HepG2 (cell line): Measurements from ENCODE around the gene CRAMP1. TPM values are rescaled to one million over a fixed set of nuclear protein-coding genes. Genes with fewer than 3 reads are reported as not detected.
A peak's percentile ranks its signal among the peaks of the same experiment; 100 is the strongest.

Source experiments
- BRD4 ChIP-seq: sonication (generic); formaldehyde crosslinking; IDR thresholded peaks from 2 replicates; pipeline ENCODE4 v1.4.0; 2020; ENCODE audit warnings: missing genetic modification reagents
- CC2D1A ChIP-seq: sonication (generic); formaldehyde crosslinking; IDR thresholded peaks from 2 replicates; pipeline ENCODE4 v1.8.1; 2023; ENCODE audit warnings: mild to moderate bottlenecking, missing genetic modification reagents
- KLF15 ChIP-seq: sonication (generic); formaldehyde crosslinking; IDR thresholded peaks from 2 replicates; pipeline ENCODE4 v1.8.1; 2023; ENCODE audit warnings: borderline replicate concordance, mild to moderate bottlenecking, inconsistent platforms, missing genetic modification reagents, mixed read lengths
- SRSF9 ChIP-seq: fragments of 200-400 bp; formaldehyde crosslinking; IDR thresholded peaks from 2 replicates; pipeline ENCODE4 v1.6.1; 2018; ENCODE audit warnings: borderline replicate concordance, mild to moderate bottlenecking, low read depth, low read length; ENCODE audit not compliant: insufficient read depth, poor library complexity, severe bottlenecking
- TGIF2 ChIP-seq: IDR thresholded peaks from 2 replicates; pipeline ENCODE4 v1.6.1; 2016; ENCODE audit warnings: control low read depth, missing compliant biosample characterization
- ZMYM3 ChIP-seq: sonication (generic); formaldehyde crosslinking; IDR thresholded peaks from 2 replicates; pipeline ENCODE4 v1.5.1; 2020; ENCODE audit warnings: mild to moderate bottlenecking, missing genetic modification reagents
- ZNF720 ChIP-seq: sonication (generic); formaldehyde crosslinking; IDR thresholded peaks from 2 replicates; pipeline ENCODE4 v1.4.0; 2020; ENCODE audit warnings: missing genetic modification reagents
- polyA plus RNA-seq, 8 experiments: library from polyadenylated mRNA; depleted of rRNA in 3 of 8; stranded (reverse) in 7 of 8; unstranded in 1 of 8; fragments of >200 nt; fragmentation: Illumina TruSeq in 4 of 8; extraction: Trizol in 4 of 8; gene quantifications; 2 replicates each; pipeline versions ENCODE4 v1.2.1 to v1.2.3, GENCODE V29; 2011 to 2016; ENCODE audit warnings: low read depth in 4 of 8, missing spikeins in 1 of 8, mixed read lengths in 1 of 8; ENCODE audit not compliant: insufficient read depth in 1 of 8
- total RNA-seq, 5 experiments: library from RNA; depleted of rRNA; stranded (reverse); fragments of >200 nt; fragmentation: Illumina TruSeq; extraction: Trizol; gene quantifications; 2 replicates each; pipeline ENCODE4 v1.2.3, GENCODE V29; 2016; ENCODE audit warnings: low read depth in 1 of 5
- TF ChIP-seq, protein P1 (sequence below): sonication (generic); formaldehyde crosslinking; IDR thresholded peaks from 2 replicates; pipeline ENCODE4 v1.5.1; 2020; ENCODE audit warnings: mild to moderate bottlenecking, moderate library complexity, missing genetic modification reagents
- TF ChIP-seq, protein P2 (sequence below): IDR thresholded peaks from 2 replicates; pipeline ENCODE4 v1.6.1; 2016; ENCODE audit warnings: low read depth
- TF ChIP-seq, protein P3 (sequence below): sonication (generic); formaldehyde crosslinking; IDR thresholded peaks from 2 replicates; pipeline ENCODE4 v1.4.0; 2020; ENCODE audit warnings: missing genetic modification reagents, mild to moderate bottlenecking, borderline replicate concordance
- TF ChIP-seq, protein P4 (sequence below): sonication (generic); formaldehyde crosslinking; conservative IDR thresholded peaks from 2 replicates; pipeline ENCODE4 v1.4.0; 2020; ENCODE audit warnings: mild to moderate bottlenecking, missing genetic modification reagents, moderate library complexity
- TF ChIP-seq, protein P5 (sequence below): sonication (generic); formaldehyde crosslinking; IDR thresholded peaks from 2 replicates; pipeline ENCODE4 v1.5.0; 2020; ENCODE audit warnings: missing genetic modification reagents

Gene CRAMP1
- total and polyA plus RNA-seq, 2 of the 13 experiments (the other 11 are each of a cell fraction or from before 2014, with no cell fraction given), result 6.8 to 9.7 TPM

DNA sequence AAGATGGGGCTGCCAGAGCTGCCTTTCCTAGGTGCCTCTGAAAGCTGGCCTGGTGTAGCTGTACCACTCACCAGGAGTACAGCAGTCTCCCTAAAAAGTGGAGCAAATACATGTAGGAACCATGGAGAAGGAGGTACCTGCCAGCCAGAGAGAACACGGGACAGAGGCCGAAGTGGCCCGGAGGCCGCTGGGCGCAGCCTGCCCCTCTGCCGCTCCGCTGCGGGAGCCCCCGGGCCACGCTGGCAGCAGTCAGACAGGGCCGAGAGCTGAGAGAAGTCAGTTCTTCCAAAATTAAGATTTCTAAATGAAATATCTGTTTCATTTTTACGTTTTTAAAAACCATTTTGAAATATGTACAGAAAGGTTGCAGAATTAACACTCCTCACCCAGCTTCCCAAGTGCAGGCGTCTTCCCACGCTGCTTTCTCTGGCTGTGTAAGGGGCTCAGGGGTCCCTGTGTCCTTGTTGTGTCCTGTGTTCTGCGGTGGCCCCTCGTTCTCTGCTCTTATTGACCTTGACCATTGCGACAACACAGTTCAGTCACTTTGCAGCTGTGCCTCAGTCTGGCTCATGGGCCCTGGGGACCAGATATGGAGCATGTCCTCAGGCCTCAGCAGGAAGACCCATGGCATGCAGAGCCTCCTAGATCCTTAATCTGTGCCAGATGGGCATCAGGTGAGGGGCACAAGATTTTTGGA, 98.8 kb downstream of the CRAMP1 start (continued):
- TF ChIP-seq, protein P1, sequence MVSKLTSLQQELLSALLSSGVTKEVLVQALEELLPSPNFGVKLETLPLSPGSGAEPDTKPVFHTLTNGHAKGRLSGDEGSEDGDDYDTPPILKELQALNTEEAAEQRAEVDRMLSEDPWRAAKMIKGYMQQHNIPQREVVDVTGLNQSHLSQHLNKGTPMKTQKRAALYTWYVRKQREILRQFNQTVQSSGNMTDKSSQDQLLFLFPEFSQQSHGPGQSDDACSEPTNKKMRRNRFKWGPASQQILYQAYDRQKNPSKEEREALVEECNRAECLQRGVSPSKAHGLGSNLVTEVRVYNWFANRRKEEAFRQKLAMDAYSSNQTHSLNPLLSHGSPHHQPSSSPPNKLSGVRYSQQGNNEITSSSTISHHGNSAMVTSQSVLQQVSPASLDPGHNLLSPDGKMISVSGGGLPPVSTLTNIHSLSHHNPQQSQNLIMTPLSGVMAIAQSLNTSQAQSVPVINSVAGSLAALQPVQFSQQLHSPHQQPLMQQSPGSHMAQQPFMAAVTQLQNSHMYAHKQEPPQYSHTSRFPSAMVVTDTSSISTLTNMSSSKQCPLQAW (CRISPR knock-in tag), result no peak
- TF ChIP-seq TGIF2 (CRISPR knock-in tag), result no peak
- TF ChIP-seq, protein P2, sequence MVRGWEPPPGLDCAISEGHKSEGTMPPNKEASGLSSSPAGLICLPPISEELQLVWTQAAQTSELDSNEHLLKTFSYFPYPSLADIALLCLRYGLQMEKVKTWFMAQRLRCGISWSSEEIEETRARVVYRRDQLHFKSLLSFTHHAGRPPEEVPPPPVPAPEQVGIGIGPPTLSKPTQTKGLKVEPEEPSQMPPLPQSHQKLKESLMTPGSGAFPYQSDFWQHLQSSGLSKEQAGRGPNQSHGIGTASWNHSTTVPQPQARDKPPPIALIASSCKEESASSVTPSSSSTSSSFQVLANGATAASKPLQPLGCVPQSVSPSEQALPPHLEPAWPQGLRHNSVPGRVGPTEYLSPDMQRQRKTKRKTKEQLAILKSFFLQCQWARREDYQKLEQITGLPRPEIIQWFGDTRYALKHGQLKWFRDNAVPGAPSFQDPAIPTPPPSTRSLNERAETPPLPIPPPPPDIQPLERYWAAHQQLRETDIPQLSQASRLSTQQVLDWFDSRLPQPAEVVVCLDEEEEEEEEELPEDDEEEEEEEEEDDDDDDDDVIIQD, result no peak
- TF ChIP-seq, protein P3, sequence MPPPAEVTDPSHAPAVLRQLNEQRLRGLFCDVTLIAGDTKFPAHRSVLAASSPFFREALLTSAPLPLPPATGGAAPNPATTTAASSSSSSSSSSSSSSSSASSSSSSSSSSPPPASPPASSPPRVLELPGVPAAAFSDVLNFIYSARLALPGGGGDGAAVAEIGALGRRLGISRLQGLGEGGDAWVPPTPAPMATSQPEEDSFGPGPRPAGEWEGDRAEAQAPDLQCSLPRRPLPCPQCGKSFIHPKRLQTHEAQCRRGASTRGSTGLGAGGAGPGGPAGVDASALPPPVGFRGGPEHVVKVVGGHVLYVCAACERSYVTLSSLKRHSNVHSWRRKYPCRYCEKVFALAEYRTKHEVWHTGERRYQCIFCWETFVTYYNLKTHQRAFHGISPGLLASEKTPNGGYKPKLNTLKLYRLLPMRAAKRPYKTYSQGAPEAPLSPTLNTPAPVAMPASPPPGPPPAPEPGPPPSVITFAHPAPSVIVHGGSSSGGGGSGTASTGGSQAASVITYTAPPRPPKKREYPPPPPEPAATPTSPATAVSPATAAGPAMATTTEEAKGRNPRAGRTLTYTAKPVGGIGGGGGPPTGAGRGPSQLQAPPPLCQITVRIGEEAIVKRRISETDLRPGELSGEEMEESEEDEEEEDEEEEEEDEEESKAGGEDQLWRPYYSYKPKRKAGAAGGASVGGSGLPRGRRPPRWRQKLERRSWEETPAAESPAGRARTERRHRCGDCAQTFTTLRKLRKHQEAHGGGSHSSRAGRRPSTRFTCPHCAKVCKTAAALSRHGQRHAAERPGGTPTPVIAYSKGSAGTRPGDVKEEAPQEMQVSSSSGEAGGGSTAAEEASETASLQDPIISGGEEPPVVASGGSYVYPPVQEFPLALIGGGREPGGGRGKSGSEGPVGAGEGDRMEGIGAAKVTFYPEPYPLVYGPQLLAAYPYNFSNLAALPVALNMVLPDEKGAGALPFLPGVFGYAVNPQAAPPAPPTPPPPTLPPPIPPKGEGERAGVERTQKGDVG (CRISPR knock-in tag), result 0 out of 2 replicates have a peak, but pooled peaks have one; percentile 30
- TF ChIP-seq BRD4 (CRISPR knock-in tag), result no peak
- no peak for TF ChIP-seq CC2D1A
- TF ChIP-seq SRSF9, result no peak
- no peak for TF ChIP-seq ZNF720 (CRISPR knock-in tag)
- TF ChIP-seq, protein P4, sequence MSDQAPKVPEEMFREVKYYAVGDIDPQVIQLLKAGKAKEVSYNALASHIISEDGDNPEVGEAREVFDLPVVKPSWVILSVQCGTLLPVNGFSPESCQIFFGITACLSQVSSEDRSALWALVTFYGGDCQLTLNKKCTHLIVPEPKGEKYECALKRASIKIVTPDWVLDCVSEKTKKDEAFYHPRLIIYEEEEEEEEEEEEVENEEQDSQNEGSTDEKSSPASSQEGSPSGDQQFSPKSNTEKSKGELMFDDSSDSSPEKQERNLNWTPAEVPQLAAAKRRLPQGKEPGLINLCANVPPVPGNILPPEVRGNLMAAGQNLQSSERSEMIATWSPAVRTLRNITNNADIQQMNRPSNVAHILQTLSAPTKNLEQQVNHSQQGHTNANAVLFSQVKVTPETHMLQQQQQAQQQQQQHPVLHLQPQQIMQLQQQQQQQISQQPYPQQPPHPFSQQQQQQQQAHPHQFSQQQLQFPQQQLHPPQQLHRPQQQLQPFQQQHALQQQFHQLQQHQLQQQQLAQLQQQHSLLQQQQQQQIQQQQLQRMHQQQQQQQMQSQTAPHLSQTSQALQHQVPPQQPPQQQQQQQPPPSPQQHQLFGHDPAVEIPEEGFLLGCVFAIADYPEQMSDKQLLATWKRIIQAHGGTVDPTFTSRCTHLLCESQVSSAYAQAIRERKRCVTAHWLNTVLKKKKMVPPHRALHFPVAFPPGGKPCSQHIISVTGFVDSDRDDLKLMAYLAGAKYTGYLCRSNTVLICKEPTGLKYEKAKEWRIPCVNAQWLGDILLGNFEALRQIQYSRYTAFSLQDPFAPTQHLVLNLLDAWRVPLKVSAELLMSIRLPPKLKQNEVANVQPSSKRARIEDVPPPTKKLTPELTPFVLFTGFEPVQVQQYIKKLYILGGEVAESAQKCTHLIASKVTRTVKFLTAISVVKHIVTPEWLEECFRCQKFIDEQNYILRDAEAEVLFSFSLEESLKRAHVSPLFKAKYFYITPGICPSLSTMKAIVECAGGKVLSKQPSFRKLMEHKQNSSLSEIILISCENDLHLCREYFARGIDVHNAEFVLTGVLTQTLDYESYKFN (CRISPR knock-in tag), result peak; percentile 71
- TF ChIP-seq KLF15 (CRISPR knock-in tag), result no peak
- TF ChIP-seq, protein P5, sequence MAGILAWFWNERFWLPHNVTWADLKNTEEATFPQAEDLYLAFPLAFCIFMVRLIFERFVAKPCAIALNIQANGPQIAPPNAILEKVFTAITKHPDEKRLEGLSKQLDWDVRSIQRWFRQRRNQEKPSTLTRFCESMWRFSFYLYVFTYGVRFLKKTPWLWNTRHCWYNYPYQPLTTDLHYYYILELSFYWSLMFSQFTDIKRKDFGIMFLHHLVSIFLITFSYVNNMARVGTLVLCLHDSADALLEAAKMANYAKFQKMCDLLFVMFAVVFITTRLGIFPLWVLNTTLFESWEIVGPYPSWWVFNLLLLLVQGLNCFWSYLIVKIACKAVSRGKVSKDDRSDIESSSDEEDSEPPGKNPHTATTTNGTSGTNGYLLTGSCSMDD (CRISPR knock-in tag), result no peak
- 0 out of 2 replicates have a peak, but pooled peaks have one; percentile 26 for TF ChIP-seq ZMYM3 (CRISPR knock-in tag)
